ENCODE data around the gene PTPRG.

PTPRG gene

GRCh38 chr3:61591300-61591699 lies 29.9 kb downstream of the PTPRG start:
- no peak for DNase-seq

DNA sequence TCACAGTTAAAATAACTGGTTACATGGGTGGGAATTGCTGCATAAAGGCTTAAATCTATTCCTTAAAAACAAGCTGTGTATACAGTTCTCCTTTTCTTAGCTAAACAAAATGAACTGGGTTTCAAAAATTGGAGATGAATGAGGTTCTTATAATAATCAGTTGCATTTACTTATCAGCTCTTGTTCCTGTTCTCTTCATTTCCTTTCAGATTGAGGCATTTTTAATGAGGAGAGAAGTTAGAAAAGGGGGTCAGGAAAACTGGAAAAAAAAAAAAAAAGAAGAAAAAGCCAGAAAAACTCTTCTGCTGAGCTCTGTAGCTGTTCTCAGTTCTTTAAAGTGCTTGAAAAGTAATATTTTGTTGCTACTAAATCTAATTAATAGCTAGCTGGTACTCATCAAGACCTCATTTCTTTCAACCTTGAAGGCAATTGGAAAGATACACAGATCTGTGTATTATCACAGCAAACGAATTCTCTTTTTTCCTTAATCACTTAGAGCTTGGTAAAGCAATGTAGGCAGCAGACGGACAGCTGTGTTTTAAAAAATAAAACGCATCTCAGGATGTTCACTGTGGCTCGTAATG lies 32.2 kb downstream of the PTPRG start:
- no peak for DNase-seq

DNA sequence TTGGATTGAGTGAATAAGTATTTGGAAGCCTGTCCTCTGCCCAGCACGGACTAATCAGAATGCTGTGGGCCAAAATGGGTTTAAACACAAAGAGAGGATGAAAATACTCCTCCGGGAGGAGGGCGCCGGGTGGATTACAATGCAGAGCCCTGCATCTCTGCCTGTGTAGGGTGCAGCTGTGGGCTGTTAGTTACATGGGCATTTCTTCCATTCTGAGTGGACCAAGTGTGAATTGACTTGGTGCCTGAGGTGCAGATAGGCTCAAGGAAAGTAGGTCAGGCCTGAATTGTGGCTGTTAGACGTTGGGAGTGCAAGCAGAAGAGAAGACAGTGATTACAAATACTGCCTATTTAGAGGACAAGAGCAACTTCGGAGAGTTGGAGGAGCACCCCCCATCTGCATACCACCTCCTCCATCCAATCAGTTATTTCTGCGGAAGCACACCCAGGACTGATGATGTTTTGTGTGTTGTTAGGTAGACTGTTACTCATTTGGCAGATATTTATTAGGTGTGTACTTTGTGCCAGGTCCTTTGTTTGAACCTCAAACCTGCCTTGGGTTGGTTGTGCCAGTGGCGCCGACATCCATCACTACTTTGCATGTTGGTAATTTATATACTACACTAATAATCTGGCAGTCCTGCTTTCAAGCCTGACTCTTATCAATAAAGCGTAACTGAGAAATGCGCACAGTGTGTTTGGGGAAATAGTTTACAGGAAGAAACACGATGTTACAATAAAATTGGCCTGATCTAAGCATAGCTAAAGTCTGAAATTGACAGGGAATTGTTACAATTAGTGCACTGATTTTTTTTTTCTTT lies 33.0 kb downstream of the PTPRG start:
- no peak for DNase-seq

- DNase-seq = no peak
Observed at GRCh38 chr3:61594964-61595285, 33.6 kb downstream of the PTPRG start.

- DNase-seq = no peak
Observed at GRCh38 chr3:61595288-61595687, 33.9 kb downstream of the PTPRG start.

GRCh38 chr3:61595826-61596225 lies 34.5 kb downstream of the PTPRG start:
- DNase-seq = no peak

DNA sequence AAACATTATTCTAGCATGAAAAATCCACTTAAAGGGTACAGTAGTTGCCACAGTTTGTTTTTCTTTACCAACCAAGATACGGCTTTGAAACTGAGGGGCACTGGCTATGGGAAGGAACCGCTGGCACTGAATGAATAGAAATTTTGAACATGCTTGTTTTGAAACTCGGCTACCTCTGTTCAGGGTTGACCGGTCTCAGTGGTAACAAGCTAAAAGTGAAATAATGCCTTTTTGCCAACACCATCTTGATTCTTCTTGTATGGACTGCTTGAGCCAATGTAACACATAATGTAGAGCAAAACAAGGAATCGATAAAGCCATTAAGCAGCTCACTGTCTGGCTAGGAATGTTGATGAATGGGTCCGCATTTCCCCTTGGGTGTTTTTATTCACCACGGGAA lies 36.5 kb downstream of the PTPRG start:
- no peak for DNase-seq

GRCh38 chr3:61600195-61600594 lies 38.8 kb downstream of the PTPRG start:
- no peak for DNase-seq

DNA sequence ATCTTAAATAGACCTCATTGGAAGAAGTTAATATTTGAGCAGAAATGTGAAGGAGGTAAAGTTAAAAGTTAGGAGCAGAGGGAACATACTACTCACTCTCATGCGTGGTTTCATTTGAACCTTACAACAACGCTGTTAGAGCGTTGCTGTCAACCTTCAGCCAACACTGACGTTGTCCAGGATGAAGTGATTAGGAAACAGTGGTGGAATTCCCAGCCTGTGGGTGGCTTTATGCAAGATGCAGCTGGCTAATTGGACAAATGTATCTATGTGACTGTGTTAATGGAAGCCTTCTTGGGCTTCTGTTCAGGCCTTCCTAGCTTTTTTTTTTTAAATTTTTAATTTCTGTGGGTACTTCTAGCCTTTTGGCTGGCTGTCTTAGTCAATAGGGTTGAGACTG lies 40.5 kb downstream of the PTPRG start:
- no peak for DNase-seq

DNA sequence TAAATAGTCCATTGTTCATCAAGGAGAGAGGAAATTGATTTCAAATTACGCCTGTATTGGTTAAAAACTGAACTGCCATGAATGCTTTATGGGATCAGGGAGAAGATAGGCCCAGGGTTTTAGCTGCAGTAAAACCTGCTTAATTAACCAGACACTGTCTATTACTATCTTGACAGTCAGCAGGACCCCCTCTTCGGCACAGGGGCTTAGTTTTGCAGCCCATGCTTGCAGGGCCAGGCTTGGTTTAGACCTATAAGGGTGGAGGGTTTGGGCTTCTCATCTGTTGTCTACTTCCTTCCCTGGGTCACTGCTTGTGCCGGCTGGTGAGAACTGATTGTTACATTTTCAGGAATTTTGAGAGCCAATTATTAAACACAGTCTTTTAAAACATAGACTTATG lies 41.1 kb downstream of the PTPRG start:
- DNase-seq = no peak

- DNase-seq = no peak
Observed at GRCh38 chr3:61605589-61606175, 44.3 kb downstream of the PTPRG start.

DNA sequence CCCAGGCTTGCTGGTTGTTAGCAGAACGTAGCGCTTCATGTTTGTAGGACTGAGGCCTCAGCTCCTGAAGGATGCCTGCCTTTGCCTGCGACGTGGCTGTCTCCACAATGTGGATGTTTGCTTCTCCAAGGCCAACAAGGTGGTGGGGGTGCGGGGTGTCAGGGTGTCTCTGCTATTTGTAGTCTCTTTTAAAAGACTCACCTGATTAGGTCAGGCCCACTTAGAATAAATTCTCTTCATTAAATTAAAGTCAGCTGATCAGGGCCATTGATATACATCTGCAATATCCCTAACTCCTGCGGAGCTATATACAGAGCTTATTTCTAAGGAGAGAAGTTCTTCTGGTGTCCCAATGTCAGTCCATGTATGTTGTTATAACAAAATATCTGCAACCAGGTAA lies 44.8 kb downstream of the PTPRG start:
- no peak for DNase-seq

DNA sequence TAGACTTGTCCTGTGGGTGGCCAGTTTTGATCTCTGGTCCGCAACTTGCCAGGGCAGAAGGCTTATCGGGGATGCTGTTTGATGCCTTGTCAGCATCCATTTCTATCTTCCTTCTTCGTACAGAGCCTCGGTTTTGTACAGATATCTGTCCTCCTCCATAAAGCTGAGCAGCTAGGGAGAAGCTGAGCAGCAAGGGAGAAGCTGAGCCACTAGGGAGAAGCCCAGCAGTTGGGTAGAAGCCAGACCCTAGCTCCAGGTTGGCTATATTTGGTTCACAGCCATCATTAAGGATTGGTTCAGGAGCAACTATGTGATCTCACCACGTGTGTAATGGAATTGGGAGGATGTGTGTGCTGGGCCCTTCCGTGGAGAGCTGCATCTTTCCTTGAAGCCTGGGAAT lies 46.7 kb downstream of the PTPRG start:
- no peak for DNase-seq

DNA sequence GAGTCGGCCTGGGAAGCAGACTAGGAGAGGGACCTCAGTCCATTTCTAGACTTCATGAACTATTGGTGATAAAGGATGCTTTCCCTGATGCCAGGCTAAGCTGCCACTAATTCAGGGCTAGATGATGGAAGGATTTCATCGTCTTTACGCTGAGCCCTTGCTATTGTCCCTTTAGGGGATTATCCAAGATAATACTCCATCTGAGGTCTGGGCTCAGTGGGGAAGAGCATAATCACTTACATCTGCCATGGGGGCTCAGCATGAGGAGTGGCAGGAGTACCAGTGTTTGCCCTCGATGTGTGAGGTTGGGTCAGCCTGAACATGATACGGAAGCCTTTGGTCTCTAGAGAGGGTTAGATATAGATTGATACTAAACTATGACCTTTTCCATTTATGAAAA lies 47.3 kb downstream of the PTPRG start:
- DNase-seq = no peak

GRCh38 chr3:61610316-61610715 lies 48.9 kb downstream of the PTPRG start:
- DNase-seq = no peak

DNA sequence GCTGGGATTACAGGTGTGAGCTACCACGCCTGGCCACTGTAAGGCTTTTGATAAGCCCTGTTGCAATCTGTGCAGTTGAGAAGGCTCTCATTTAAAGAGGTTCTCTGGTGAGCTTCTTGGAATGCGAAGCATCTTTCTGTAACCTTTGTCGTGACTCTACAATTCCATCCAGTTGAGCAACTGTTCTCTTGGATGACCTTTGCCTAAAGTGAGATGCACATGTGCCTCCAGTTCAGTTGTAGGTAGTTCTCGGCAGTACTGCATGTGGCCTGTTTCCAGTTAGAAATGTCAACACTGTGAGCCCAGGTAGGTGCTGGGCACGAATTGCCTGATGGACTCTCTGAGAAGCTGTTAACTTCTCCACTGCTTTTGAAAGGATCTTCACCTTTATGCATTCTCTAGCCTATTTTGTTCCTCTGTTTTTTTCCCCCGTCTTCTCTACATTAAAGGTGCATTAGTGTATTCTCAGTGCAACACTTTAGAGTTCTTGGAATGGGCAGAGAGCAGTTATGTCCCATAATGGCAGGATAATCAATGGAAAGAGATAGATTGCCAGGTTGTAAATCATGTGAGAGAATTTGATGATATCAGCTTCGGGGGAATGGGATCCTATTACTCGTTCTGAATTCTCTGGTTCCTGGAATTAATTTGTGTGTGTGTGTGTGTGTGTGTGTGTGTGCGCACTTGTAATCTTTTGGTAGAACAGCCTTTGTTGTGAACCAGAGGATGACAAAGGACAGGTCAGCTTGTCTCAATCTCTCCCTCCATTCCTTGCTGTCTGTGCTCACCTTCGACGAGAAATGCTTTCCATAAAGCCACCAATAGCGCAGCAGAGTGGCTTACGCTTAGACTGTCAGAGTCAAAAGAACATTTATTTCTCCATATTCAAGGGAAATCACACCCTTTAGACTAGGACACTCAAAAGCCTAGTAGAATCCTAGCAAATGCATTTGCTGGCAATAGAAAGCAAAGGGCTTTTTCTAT lies 51.1 kb downstream of the PTPRG start:
- DNase-seq = no peak

GRCh38 chr3:61613666-61614065 lies 52.3 kb downstream of the PTPRG start:
- no peak for DNase-seq

- DNase-seq = no peak
Observed at GRCh38 chr3:61615643-61616042, 54.3 kb downstream of the PTPRG start.

DNA sequence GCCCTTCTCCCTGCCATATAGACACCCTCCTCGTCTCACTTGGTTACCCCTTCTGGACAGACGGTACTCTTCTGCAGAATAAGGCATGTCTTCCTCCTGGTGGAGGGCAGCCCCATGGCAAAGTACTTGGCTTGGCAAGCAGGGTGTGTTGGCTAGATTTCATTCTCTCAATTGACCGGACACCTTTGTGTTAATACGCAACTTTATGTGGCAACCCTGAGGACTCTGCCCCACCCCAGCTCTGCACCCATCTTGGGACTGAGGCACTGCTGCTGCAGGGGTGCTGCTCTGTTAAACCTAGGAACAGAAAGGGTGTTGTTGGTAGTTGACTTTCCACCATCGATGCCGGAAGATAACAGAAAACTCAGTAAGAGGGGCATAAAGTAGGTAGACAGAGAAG lies 55.2 kb downstream of the PTPRG start:
- no peak for DNase-seq

DNA sequence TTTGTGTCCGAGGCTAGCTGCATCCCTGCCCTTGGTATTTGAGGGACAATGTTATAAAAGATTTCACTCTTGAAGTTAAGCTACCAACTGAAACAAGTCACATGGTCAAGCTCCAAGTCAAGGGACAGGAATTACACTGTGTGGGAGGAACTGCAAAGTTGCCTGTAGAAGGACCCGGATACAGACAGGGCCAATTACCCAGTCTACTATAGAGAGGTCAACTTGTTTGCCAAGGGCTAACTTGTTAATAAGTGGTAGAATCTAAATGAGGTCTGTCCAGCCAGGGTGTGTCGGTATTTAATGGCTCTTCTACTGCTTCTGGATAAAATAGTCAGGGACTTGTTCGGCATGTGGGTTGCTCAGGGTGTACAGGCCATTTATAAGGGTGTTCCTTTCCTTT lies 55.7 kb downstream of the PTPRG start:
- DNase-seq = no peak

- DNase-seq = no peak
Observed at GRCh38 chr3:61617651-61618050, 56.3 kb downstream of the PTPRG start.

GRCh38 chr3:61618231-61618630 lies 56.9 kb downstream of the PTPRG start:
- DNase-seq = no peak

DNA sequence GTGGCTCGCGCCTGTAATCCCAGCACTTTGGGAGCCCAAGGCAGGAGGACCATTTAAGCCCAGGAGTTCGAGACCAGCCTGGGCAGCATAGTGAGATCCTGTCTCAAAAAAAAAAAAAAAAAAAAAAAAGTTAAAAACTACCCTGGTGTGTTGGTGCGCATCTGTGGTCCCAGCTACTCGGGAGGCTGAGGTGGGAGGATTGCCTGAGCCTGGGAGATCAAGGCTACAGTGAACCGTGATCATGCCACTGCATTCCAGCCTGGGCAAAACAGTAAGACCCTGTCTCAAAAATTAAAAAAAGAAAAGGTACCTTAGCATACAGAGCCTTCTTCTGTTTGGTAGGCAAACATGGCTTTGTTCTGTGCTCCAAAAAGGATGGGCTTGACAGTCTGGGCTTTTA lies 57.5 kb downstream of the PTPRG start:
- no peak for DNase-seq
